Erythroblast (primary cell): ENCODE results near the gene ATG14.

Source experiments
- GATA1 ChIP-seq: IDR thresholded peaks from 2 replicates; pipeline ENCODE4 v1.6.1; 2011; ENCODE audit warnings: low read depth, mild to moderate bottlenecking, control low read depth, low read length, moderate library complexity
- POLR2A ChIP-seq: IDR thresholded peaks from 2 replicates; pipeline ENCODE4 v1.6.1; 2011; ENCODE audit warnings: mild to moderate bottlenecking, low read length

GRCh38 chr14:55450124-55450523, 38.5 kb upstream of the ATG14 start:
- TF ChIP-seq GATA1 (no peak), POLR2A (no peak)
